Stomach (tissue), 9 donors: ENCODE data around the gene PCDHB13. TPM values are rescaled to one million over a fixed set of nuclear protein-coding genes. Genes with fewer than 3 reads are reported as not detected.
"Not testable (repeated sequence)": the region's sequence is repeated elsewhere in the genome, so short reads cannot be mapped to it uniquely, and the experiment has no call there.

ENCODE experiments used
- DNase-seq, 2 donors: peaks; one replicate each; pipeline versions ENCODE4 v3.0.0 to v3.0.0-alpha.2; 2013 to 2019
- H3K27ac ChIP-seq, 5 donors: fragments of 200-600 bp in 4 of 5; sonication (generic) in 4 of 5; one replicate each; pipeline ENCODE4 v1.5.1; 2013 to 2019; ENCODE audit warnings: mild to moderate bottlenecking in 1 of 5, moderate library complexity in 1 of 5
- H3K27me3 ChIP-seq, 3 donors: fragments of 200-600 bp; sonication (generic); one replicate each; pipeline ENCODE4 v1.5.1; 2017 to 2019; ENCODE audit warnings: mixed run types in 1 of 3
- H3K36me3 ChIP-seq, 4 donors: fragments of 200-600 bp; sonication (generic); 1 replicate in 3 of 4; 2 replicates in 1 of 4; pipeline ENCODE4 v1.5.1; 2016 to 2019
- H3K4me1 ChIP-seq, 4 donors: fragments of 200-600 bp; sonication (generic); one replicate each; pipeline ENCODE4 v1.5.1; 2016 to 2019
- H3K4me3 ChIP-seq, 4 donors: fragments of 200-600 bp; sonication (generic) in 3 of 4; one replicate each; pipeline ENCODE4 v1.5.1; 2016 to 2019; ENCODE audit warnings: mild to moderate bottlenecking in 1 of 4
- H3K9me3 ChIP-seq, 4 donors: fragments of 200-600 bp; sonication (generic); one replicate each; pipeline ENCODE4 v1.5.1; 2016 to 2019
- CTCF ChIP-seq, 7 experiments: fragments of 450-650 bp in 4 of 7; fragments of 200-600 bp in 3 of 7; sonication (generic) in 3 of 7; IDR thresholded peaks; one replicate each; pipeline ENCODE4 v1.5.1; 2016 to 2019; ENCODE audit warnings: antibody characterized with exemption in 7 of 7, control low read depth in 2 of 7, mild to moderate bottlenecking in 1 of 7
- EP300 ChIP-seq: sonication (generic); formaldehyde crosslinking; IDR thresholded peaks from one replicate; pipeline ENCODE4 v1.6.1; 2017; ENCODE audit warnings: antibody characterized with exemption
- POLR2A ChIP-seq, 4 donors: fragments of 450-650 bp; IDR thresholded peaks; one replicate each; pipeline ENCODE4 v1.6.1; 2016; ENCODE audit warnings: antibody characterized with exemption in 4 of 4, control low read depth in 2 of 4, mild to moderate bottlenecking in 1 of 4, moderate library complexity in 1 of 4
- POLR2AphosphoS5 ChIP-seq, 3 donors: sonication (generic); formaldehyde crosslinking; IDR thresholded peaks; one replicate each; pipeline ENCODE4 v1.6.1; 2016; ENCODE audit warnings: antibody characterized with exemption in 3 of 3
- WGBS, 5 donors: extraction: QIAGEN DNeasy Blood & Tissue Kit in 3 of 5; methylation state at CpG; one replicate each; pipeline versions ENCODE4 v1.1.5 to v1.1.7; 2013 to 2018; 5-methylcytosine and 5-hydroxymethylcytosine counted together
- intact Hi-C: fragments of 100-400 bp; cut with DNase I; formaldehyde crosslinking; loops from one replicate; pipeline ENCODE4 v1.15.1; 2023; ENCODE audit warnings: low total_unique reads
- polyA plus RNA-seq, 3 donors: library from polyadenylated mRNA; stranded (reverse); fragments of 200-250 nt; gene quantifications; one replicate each; pipeline ENCODE4 v1.2.3, GENCODE V29; 2013
- total RNA-seq, 5 donors: library from RNA; depleted of rRNA; stranded (reverse); fragments of >200 nt; gene quantifications; one replicate each; pipeline versions ENCODE4 v1.1.0 to v1.2.3, GENCODE V29; 2014 to 2016
- donor health status: healthy with polysubstance abuse.
- donor health status: Bipolar disorder and iron deficiency.
- donor health status: healthy.

Gene PCDHB13
- total and polyA plus RNA-seq, 8 donors, result under 0.01 to 28.1 (median 0.87) TPM; not detected in 1

GRCh38 chr5:141175933-141176332 is 37.8 kb upstream of the PCDHB13 start:
- no peaks in the 10 kb centered on the region for H3K4me1 ChIP-seq
- 64 to 67% (median 65%) methylated on average over 1 of the region's 1 CpG for WGBS, 5 donors
- peaks cover 0 to 62% (median 25%) of the 10 kb centered on the region in 3 donors for H3K27me3 ChIP-seq
- H3K36me3 ChIP-seq, result no peaks in the 10 kb centered on the region
- H3K9me3 ChIP-seq, result peaks cover 11 to 81% (median 77%) of the 10 kb centered on the region in 4 donors
- no peak overlapping the region for H3K4me3 ChIP-seq
- no peak for DNase-seq
- H3K27ac ChIP-seq, result no peak overlapping the region
- intact Hi-C loops, result no loop called here
- no peak for TF ChIP-seq CTCF (IDR thresholded peaks at IDR 0.05)
- TF ChIP-seq EP300, result no peak
- TF ChIP-seq POLR2AphosphoS5 (IDR thresholded peaks at IDR 0.05), result no peak
- no peak for TF ChIP-seq POLR2A (IDR thresholded peaks at IDR 0.05)

GRCh38 chr5:141177577-141178191 is 36.0 kb upstream of the PCDHB13 start, which contains the start of gene PCDHB8:
TSS of gene PCDHB8 (plus strand) at chr5:141177790. CDS start at chr5:141178035, 245 bp downstream.
- H3K36me3 ChIP-seq, intact Hi-C loops, H3K4me1 ChIP-seq, DNase-seq, H3K4me3 ChIP-seq, H3K27ac ChIP-seq: not testable (repeated sequence)
- Histone ChIP-seq H3K27me3 (peaks cover 0 to 68% (median 25%) of the 10 kb centered on the region in 3 donors), H3K9me3 (peaks cover 11 to 82% (median 79%) of the 10 kb centered on the region in 4 donors)
- WGBS, 5 donors, result 26 to 43% (median 33%) methylated on average over 13 to 14 of the region's 18 CpGs

- intact Hi-C loops, H3K4me1 ChIP-seq, H3K27ac ChIP-seq, DNase-seq, H3K4me3 ChIP-seq, H3K36me3 ChIP-seq: not testable (repeated sequence)
- Histone ChIP-seq H3K9me3 (peaks cover 9 to 83% (median 77%) of the 10 kb centered on the region in 4 donors), H3K27me3 (peaks cover 0 to 71% (median 25%) of the 10 kb centered on the region in 3 donors)
- WGBS, 5 donors, result 39 to 62% (median 46%) methylated on average over 26 to 34 of the region's 39 CpGs
These were observed 34.3 kb upstream of the PCDHB13 start for GRCh38 chr5:141179371-141179770.

GRCh38 chr5:141179876-141180275 is 33.8 kb upstream of the PCDHB13 start:
- DNase-seq, H3K36me3 ChIP-seq, intact Hi-C loops, H3K4me1 ChIP-seq, H3K27ac ChIP-seq, H3K4me3 ChIP-seq: not testable (repeated sequence)
- Histone ChIP-seq H3K27me3 (peaks cover 0 to 71% (median 20%) of the 10 kb centered on the region in 3 donors), H3K9me3 (peaks cover 8 to 83% (median 77%) of the 10 kb centered on the region in 4 donors)
- WGBS, 5 donors, result 29 to 66% (median 37%) methylated on average over 12 to 32 of the region's 32 CpGs

GRCh38 chr5:141180313-141180712 is 33.4 kb upstream of the PCDHB13 start:
- peaks cover 6 to 83% (median 74%) of the 10 kb centered on the region in 4 donors for H3K9me3 ChIP-seq
- H3K27me3 ChIP-seq, result peaks cover 0 to 71% (median 18%) of the 10 kb centered on the region in 3 donors
- H3K4me3 ChIP-seq, result no peak overlapping the region
- no peak overlapping the region for H3K27ac ChIP-seq
- DNase-seq, result no peak
- no peaks in the 10 kb centered on the region for H3K4me1 ChIP-seq
- TF ChIP-seq POLR2AphosphoS5 (IDR thresholded peaks at IDR 0.05) (no peak), POLR2A (IDR thresholded peaks at IDR 0.05) (no peak), EP300 (no peak), CTCF (IDR thresholded peaks at IDR 0.05) (no peak)
- H3K36me3 ChIP-seq, result no peaks in the 10 kb centered on the region
- intact Hi-C loops, result no loop called here
- 25 to 89% (median 44%) methylated on average over 1 of the region's 1 CpG for WGBS, 5 donors

GRCh38 chr5:141182248-141182647 is 31.5 kb upstream of the PCDHB13 start, which contains the start of gene PCDHB16:
TSS of gene PCDHB16 (plus strand) at chr5:141182387. CDS start at chr5:141182560, 173 bp downstream.
- TF ChIP-seq EP300 (no peak), CTCF (IDR thresholded peaks at IDR 0.05) (no peak), POLR2AphosphoS5 (IDR thresholded peaks at IDR 0.05) (no peak), POLR2A (IDR thresholded peaks at IDR 0.05) (no peak)
- Histone ChIP-seq H3K27ac (peak within 1 kb of the TSS in 1 of 5 donors; percentile 59), H3K36me3 (no peaks in the 10 kb centered on the region), H3K4me3 (peak within 1 kb of the TSS; percentile 18 to 28 (median 23)), H3K4me1 (no peaks in the 10 kb centered on the region), H3K9me3 (peaks cover 6 to 82% (median 69%) of the 10 kb centered on the region in 4 donors), H3K27me3 (peaks cover 0 to 60% (median 12%) of the 10 kb centered on the region in 3 donors)
- DNase-seq, result peak in 1 of 2 donors; percentile 58
- 15 to 24% (median 16%) methylated on average over 13 of the region's 13 CpGs for WGBS, 5 donors
- intact Hi-C loops, result no loop called here

- H3K4me3 ChIP-seq, DNase-seq, H3K36me3 ChIP-seq, H3K4me1 ChIP-seq, intact Hi-C loops, H3K27ac ChIP-seq: not testable (repeated sequence)
- Histone ChIP-seq H3K27me3 (peaks cover 0 to 58% (median 3%) of the 10 kb centered on the region in 3 donors), H3K9me3 (peaks cover 10 to 82% (median 69%) of the 10 kb centered on the region in 4 donors)
- WGBS, 5 donors, result 26 to 47% (median 37%) methylated on average over 15 to 45 of the region's 69 CpGs
These were observed 29.4 kb upstream of the PCDHB13 start for GRCh38 chr5:141184117-141184855.
